Endothelial cell of umbilical vein (primary cell): ENCODE results near the gene AP3S2.

ENCODE experiments used
- EZH2 ChIP-seq: IDR thresholded peaks from 2 replicates; pipeline ENCODE4 v1.6.1; 2012; ENCODE audit warnings: borderline replicate concordance, low read depth, mild to moderate bottlenecking, moderate library complexity, low read length, inconsistent platforms; ENCODE audit not compliant: severe bottlenecking
- FOS ChIP-seq: IDR thresholded peaks from 2 replicates; pipeline ENCODE4 v1.6.1; 2011; ENCODE audit warnings: mild to moderate bottlenecking, low read length, moderate library complexity, borderline replicate concordance; ENCODE audit not compliant: insufficient read depth
- GATA2 ChIP-seq: IDR thresholded peaks from 2 replicates; pipeline ENCODE4 v1.7.0; 2011; ENCODE audit warnings: low read depth, mild to moderate bottlenecking, moderate library complexity, mixed read lengths, low read length; ENCODE audit not compliant: insufficient read length, insufficient read depth
- JUN ChIP-seq: IDR thresholded peaks from 2 replicates; pipeline ENCODE4 v1.6.1; 2011; ENCODE audit warnings: borderline replicate concordance, low read depth; ENCODE audit not compliant: insufficient read length, insufficient read depth
- MYC ChIP-seq: IDR thresholded peaks from one replicate; pipeline ENCODE4 v1.6.1; 2011; ENCODE audit warnings: mild to moderate bottlenecking, low read depth, low read length
- POLR2A ChIP-seq: IDR thresholded peaks from 2 replicates; pipeline ENCODE4 v1.6.1; 2012; ENCODE audit warnings: low read depth, mild to moderate bottlenecking, control low read depth, low read length
- POLR2AphosphoS5 ChIP-seq: IDR thresholded peaks from 2 replicates; pipeline ENCODE4 v1.6.1; 2012; ENCODE audit warnings: low read depth, mild to moderate bottlenecking, control low read depth, low read length, moderate library complexity; ENCODE audit not compliant: insufficient read depth
- TF ChIP-seq, protein P1 (sequence below), 2 donors: IDR thresholded peaks; 1 replicate in 1 of 2; 2 replicates in 1 of 2; pipeline ENCODE4 v1.5.1; 2011; ENCODE audit warnings: low read length in 2 of 2, mild to moderate bottlenecking in 2 of 2, moderate library complexity in 2 of 2, control low read depth in 1 of 2, inconsistent platforms in 1 of 2, low read depth in 1 of 2; ENCODE audit not compliant: insufficient read depth in 1 of 2; ENCODE audit errors: extremely low read depth in 1 of 2
- TF ChIP-seq, protein P2 (sequence below): IDR thresholded peaks from 2 replicates; pipeline ENCODE4 v1.6.1; 2011; ENCODE audit not compliant: insufficient read depth, insufficient read length

DNA sequence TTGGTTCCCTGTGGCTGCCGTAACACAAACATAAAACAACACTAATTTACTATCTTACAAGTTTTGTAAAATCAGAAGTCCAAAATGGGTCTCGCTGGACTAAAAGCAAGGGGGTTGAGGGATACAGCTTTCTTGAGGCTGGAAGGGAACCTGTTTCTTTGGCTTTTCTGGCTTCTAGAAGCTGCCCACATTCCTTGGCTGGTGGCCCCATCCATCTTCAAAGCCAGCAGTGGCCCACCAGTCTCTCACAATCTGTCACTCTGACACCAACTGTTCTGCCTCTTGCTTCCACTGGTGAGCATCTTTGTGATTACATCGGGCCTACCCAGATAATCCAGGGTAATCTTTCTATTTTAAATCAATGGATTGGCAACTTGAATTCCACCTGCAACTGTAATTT lies 78.0 kb downstream of the AP3S2 start:
- TF ChIP-seq, protein P1, sequence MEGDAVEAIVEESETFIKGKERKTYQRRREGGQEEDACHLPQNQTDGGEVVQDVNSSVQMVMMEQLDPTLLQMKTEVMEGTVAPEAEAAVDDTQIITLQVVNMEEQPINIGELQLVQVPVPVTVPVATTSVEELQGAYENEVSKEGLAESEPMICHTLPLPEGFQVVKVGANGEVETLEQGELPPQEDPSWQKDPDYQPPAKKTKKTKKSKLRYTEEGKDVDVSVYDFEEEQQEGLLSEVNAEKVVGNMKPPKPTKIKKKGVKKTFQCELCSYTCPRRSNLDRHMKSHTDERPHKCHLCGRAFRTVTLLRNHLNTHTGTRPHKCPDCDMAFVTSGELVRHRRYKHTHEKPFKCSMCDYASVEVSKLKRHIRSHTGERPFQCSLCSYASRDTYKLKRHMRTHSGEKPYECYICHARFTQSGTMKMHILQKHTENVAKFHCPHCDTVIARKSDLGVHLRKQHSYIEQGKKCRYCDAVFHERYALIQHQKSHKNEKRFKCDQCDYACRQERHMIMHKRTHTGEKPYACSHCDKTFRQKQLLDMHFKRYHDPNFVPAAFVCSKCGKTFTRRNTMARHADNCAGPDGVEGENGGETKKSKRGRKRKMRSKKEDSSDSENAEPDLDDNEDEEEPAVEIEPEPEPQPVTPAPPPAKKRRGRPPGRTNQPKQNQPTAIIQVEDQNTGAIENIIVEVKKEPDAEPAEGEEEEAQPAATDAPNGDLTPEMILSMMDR (IDR thresholded peaks at IDR 0.05; ENCODE audit: extremely low read depth in 1 of 2, insufficient read depth in 1 of 2, low read depth in 1 of 2, low read length in 2 of 2) = no peak
- TF ChIP-seq MYC (no peak), POLR2A (no peak), FOS (no peak), POLR2AphosphoS5 (no peak), EZH2 (no peak), GATA2 (no peak), JUN (no peak)
- TF ChIP-seq, protein P2, sequence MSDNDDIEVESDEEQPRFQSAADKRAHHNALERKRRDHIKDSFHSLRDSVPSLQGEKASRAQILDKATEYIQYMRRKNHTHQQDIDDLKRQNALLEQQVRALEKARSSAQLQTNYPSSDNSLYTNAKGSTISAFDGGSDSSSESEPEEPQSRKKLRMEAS = no peak
